DOHH2 (cell line): ENCODE measurements around the gene ZNF385B.

Experiments used
- CTCF ChIP-seq: fragments of 200-600 bp; sonication (generic); IDR thresholded peaks from one replicate; pipeline ENCODE4 v1.5.1; 2014; ENCODE audit warnings: antibody characterized with exemption, mild to moderate bottlenecking, low read depth, low read length; ENCODE audit not compliant: poor library complexity, severe bottlenecking
- EZH2phosphoT487 ChIP-seq: fragments of 200-600 bp; sonication (generic); IDR thresholded peaks from 2 replicates; pipeline ENCODE4 v1.6.1; 2017; ENCODE audit warnings: borderline replicate concordance, mild to moderate bottlenecking, antibody characterized with exemption, low read length, moderate library complexity, mixed read lengths

DNA sequence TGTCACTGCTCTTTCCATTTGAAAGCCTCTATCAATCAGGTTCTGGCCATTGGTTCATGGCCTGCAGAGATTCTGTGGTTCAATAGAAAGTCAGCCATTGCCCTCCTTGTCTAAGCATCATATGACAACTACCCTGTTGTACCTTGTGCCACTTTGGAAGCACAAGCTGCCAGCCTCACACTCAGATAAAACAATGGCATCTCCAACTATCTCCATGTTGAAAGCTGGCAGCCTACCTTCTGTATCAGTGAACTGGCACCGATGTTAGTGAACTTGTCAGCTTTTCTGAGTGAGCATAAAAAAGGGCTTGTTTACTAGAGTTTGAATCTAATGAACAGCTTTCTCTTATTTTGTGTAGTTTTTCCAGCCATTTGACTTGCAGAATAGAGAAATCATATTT, 393.5 kb downstream of the ZNF385B start:
- TF ChIP-seq CTCF: no peak
- no peak for TF ChIP-seq EZH2phosphoT487
